ENCODE data around the gene MPPE1.
A peak's percentile ranks its signal among the peaks of the same experiment; 100 is the strongest.
"Not testable (repeated sequence)": the region's sequence is repeated elsewhere in the genome, so short reads cannot be mapped to it uniquely, and the experiment has no call there.

Gene MPPE1

GRCh38 chr18:11925800-11926481 lies 17.8 kb upstream of the MPPE1 start:
- no peak for DNase-seq (ENCODE audit: low spot score)

- DNase-seq (ENCODE audit: low spot score): no peak
Observed at GRCh38 chr18:11923450-11923849, 15.3 kb upstream of the MPPE1 start.

- DNase-seq (ENCODE audit: low spot score): not testable (repeated sequence)
Observed at GRCh38 chr18:11919522-11919921, 11.4 kb upstream of the MPPE1 start.

GRCh38 chr18:11916880-11917279 lies 8.8 kb upstream of the MPPE1 start:
- DNase-seq (ENCODE audit: low spot score): not testable (repeated sequence)

DNA sequence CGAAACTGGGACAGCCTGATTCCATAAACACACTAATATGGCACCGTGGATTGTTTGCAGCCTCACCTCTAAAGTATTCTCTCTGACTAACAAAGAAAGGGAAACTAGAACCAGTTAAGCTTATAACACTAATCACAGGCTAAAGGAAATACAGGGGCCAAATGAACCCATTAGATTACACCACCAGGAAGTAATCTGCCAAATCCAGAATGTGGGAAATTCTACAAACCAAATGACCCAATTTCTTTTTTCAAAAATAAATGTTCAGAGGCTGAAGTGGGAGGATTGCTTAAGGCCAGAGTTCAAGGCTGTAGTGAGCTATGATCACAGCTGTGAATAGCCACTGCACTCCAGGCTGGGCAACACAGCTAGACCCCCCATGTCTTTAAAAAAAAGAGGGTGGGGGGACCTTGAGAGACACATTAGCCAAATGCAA lies 1.5 kb upstream of the MPPE1 start:
- peak; percentile 57 for DNase-seq (ENCODE audit: low spot score)

DNA sequence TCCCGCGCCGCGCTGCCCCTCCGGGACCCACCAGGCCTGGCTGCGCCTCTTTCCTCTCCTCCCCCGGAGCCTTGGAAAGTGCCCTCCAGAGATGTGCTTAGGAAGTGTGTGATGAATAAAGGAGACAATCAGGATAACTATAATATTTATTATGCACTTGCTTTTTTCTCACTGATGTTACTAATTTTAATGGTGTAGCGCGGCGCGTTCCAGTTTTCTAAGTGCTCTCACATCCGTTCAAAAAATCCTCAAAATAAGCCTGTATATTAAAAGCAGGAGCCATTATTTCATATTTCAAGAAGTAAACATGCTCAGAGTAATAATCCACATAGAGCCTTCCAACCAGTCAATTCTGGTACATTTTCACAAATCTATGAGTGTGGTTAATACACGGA lies 941 bp upstream of the MPPE1 start:
- no peak for DNase-seq (ENCODE audit: low spot score)

GRCh38 chr18:11906926-11907874 lies 917 bp downstream of the MPPE1 start:
- no peak for DNase-seq (ENCODE audit: low spot score)

DNA sequence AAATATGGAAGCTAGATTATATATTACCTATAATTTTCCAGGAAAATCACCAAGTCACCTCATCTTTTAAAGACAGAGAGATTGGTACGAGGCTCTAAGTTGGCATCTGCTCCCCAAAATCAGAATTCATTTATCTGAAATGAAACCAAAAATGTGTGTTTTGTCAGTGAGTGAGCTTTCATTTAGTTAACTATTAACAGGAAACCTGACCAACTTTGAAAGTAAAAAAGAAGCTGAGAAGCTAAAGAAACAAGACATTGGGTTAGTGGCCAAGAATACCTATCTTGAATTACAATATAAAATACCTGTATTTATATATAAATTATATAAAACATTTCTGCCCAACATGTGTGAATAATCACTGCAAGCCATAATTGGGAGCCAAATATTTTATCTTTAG lies 1.9 kb downstream of the MPPE1 start:
- DNase-seq (ENCODE audit: low spot score): no peak

DNA sequence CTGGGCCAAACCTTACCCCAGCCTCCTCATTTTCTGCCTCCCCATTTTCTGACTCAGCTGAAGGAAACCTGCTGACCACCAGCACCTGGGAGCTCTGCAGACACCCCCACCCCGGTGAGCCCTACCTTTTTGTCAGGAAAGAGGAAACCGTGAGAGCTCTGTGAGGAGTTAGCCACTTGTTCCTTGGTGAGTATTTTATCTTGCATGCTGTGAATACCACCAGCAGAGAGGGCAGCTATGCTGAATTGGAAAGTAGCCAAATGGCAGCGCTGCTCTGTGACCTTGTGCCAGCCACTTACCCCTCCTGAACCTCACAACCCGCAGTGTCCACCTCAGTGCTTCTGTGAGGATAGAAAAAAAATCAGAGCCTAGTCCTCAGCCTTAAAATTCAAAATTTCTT lies 2.5 kb downstream of the MPPE1 start:
- no peak for DNase-seq (ENCODE audit: low spot score)

DNA sequence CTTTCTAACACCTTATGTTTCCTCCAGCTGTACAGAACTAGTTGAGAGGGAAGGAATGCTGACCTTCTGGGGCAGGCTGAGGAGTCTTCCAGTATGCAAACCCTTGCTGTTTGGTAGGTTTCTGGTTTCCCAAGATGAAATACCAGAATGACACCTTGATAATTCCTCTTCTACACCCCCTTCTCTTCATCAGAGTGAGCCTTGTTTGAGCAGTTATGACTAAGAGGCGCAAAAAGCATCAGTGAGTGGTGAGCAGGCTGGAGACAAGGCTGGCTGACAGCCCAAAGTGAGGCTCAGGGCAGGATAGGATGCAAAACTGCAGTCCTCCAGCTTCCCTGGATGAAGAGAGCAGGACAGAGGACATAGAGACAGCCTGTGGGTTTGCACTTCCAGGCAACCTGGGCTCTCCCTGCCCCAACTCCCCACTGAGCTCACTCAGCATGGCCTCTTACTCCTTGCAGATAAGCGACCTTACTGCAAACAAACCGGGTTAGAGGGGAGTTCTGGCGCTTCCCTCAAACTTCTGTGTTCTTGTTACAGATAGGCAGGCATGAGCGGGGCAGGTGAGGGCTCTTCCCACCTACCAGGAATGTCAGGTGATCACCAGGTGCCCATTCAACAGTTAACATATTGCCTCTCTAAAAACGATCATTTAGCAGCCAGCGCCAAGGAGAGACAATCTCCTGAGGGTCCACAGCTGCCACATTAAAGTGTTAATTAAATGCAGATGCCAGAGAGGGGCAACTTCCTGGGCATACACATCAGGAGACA lies 5.4 kb downstream of the MPPE1 start:
- no peak for DNase-seq (ENCODE audit: low spot score)

GRCh38 chr18:11901826-11902438 lies 6.2 kb downstream of the MPPE1 start:
- no peak for DNase-seq (ENCODE audit: low spot score)

DNA sequence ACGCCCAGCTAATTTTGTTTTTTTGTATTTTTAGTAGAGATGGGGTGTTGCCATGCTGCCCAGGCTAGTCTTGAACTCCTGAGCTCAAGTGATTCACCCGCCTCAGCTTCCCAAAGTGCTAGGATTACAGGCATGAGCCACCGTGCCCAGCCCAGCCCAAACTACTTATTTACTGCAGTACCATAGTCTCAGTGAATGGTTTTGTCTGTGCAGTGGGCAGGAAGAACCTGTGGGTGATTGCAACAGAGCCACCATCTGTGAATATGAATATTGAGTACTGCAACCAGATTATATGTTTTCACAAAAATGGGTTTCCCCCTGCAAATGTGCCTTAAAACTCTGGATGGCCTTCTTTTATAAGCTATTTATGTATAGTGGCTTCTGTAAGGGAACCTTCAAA lies 9.1 kb downstream of the MPPE1 start:
- DNase-seq (ENCODE audit: low spot score): no peak

DNA sequence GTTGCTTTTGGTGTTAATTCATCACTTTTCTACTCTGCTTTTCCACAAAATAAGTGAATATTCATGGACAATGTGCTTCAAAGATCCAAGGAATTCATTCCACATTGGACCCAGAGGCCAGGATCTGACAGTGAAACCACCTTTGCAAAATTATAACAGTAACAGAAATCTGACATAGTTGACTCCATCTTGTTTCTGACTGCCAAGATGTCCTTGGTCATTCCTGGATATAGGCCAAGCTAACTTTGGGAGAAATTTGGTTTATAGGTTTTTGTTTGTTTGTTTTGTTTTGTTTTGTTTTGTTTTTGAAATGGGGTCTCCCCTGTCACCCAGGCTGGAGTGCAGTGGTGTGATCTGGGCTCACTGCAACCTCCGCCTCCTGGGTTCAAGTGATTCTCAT lies 10.3 kb downstream of the MPPE1 start:
- DNase-seq (ENCODE audit: low spot score): no peak

DNA sequence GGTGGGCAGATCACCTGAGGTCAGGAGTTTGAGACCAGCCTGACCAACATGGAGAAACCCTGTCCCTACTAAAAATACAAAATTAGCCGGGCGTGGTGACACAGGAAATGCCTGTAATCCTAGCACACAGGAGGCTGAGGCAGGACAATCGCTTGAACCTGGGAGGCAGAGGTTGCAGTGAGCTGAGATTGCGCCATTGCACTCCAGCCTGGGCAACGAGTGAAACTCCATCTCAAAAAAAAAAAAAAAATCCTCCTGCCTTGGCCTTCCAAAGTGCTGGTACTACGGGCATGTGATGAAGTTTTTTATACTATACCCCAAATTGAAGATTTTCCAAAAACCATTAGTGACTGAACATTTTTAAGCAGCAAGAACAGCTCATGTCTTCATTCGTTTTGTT lies 15.7 kb downstream of the MPPE1 start:
- not testable (repeated sequence) for DNase-seq (ENCODE audit: low spot score)

DNA sequence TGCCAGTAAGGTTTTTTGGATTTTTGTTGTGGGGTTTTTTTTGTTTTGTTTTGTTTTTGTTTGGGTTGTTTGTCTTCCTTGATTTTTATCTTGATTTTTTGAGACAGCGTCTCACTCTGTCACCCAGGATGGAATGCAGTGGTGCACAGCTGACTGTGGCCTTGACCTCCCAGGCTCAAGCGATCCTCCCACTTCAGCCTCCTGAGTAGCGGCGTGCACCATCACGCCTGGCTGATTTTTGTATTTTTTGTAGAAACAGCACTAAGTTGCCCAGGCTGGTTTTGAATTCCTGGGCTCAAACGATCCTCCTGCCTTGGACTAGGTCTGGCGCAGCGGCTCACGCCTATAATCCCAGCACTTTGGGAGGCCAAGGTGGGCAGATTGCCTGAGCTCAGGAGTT lies 16.4 kb downstream of the MPPE1 start:
- DNase-seq (ENCODE audit: low spot score): no peak

- DNase-seq (ENCODE audit: low spot score): no peak
Observed at GRCh38 chr18:11889284-11889683, 18.8 kb downstream of the MPPE1 start.

- no peak for DNase-seq (ENCODE audit: low spot score)
Observed at GRCh38 chr18:11888726-11889125, 19.4 kb downstream of the MPPE1 start.

- DNase-seq (ENCODE audit: low spot score): no peak
Observed at GRCh38 chr18:11887328-11888128, 20.6 kb downstream of the MPPE1 start.

GRCh38 chr18:11886577-11887110 lies 21.5 kb downstream of the MPPE1 start:
- DNase-seq (ENCODE audit: low spot score): no peak

DNA sequence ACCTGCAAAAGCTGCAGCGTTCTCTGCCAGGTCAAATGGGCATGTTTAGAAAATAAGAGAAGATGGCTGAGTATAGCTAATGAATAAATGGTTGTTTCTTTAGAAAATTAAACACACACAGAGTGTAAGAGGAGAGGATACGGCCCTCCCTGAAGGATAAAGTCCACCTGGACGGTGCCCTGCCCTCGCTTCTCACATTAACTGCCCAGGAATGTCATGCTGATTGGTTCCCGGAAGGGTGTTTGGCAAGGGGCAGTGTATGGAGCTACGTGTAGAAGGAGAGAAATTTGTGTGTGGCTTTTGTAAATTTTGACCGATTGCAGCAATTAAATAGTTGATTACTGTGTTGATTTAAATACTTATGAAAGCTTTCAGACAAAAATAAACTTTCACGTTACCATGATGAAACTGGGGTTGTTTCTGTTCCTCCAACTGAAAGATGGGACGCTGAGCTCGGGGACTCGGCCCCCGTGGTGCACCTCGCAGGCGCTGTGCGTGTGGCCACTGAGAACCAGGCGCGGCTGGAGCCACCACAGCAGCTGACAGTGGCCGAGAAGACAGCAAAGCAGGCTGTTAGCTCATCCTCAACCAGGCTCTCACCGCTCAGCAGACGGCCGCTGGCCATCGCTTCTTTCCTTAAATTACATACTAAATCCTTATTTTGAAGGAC lies 22.7 kb downstream of the MPPE1 start:
- no peak for DNase-seq (ENCODE audit: low spot score)

Measured in AG20443 (cell line).